ENCODE data around the gene C5AR2.

C5AR2 gene

DNA sequence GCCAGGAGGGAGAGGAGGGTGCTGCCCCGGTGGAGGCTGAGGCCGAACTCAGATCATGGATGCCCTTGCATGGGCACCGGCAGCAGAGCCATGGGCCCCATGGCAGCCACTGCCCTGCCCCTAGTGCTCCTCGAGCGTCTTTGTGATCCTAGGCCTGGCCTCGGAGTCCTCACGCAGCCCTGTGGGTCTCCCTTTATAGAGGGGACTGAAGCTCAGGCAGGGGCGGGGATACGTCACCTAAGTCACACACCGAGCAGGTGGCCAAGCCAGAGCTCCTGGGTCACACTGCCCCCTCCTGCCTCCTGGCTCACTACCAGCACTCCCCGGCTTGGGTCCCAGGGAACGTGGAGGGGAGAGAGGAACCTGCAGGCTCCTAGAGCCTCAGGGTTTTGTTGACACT lies 45.8 kb downstream of the C5AR2 start:
- Histone ChIP-seq H4K20me1 (ENCODE audit: insufficient read depth) (no peaks in the 10 kb centered on the region), H3K27ac (no peak overlapping the region), H2AFZ (ENCODE audit: low read depth) (no peak overlapping the region), H3K36me3 (ENCODE audit: insufficient read depth) (0 out of 2 replicates have a peak, but pooled peaks cover 3% of the 10 kb centered on the region), H3K9ac (no peak overlapping the region), H3K4me2 (no peak overlapping the region), H3K4me3 (IDR thresholded peaks at IDR 0.05; ENCODE audit: insufficient read depth, low read depth, low read length) (no peak overlapping the region), H3K79me2 (ENCODE audit: insufficient read depth, low read depth) (no peaks in the 10 kb centered on the region), H3K4me1 (ENCODE audit: low read depth, poor library complexity, severe bottlenecking) (no peaks in the 10 kb centered on the region), H3K27me3 (ENCODE audit: insufficient read depth, low read depth) (no peaks in the 10 kb centered on the region)
- TF ChIP-seq, protein P1, sequence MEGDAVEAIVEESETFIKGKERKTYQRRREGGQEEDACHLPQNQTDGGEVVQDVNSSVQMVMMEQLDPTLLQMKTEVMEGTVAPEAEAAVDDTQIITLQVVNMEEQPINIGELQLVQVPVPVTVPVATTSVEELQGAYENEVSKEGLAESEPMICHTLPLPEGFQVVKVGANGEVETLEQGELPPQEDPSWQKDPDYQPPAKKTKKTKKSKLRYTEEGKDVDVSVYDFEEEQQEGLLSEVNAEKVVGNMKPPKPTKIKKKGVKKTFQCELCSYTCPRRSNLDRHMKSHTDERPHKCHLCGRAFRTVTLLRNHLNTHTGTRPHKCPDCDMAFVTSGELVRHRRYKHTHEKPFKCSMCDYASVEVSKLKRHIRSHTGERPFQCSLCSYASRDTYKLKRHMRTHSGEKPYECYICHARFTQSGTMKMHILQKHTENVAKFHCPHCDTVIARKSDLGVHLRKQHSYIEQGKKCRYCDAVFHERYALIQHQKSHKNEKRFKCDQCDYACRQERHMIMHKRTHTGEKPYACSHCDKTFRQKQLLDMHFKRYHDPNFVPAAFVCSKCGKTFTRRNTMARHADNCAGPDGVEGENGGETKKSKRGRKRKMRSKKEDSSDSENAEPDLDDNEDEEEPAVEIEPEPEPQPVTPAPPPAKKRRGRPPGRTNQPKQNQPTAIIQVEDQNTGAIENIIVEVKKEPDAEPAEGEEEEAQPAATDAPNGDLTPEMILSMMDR (conservative IDR thresholded peaks at IDR 0.05; ENCODE audit: low read depth, low read length) = no peak

DNA sequence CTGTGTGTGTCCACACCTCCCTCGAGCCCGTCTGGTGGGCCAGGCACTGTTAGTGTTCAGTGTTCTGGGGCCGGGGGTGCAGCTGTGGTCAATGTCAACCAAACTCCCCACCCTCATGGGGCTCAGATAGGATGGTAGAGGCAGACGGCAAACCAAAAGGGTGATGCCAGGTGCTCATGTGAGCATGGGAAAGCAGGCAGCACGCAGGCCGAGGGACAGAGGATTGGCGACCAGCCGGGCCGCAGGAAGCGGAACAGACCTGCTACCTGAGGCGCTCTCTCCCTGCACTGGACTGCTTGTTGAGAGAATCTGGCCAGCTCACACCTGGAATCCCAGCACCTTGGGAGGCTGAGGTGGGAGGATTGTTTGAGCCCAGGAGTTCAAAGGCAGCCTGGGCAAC lies 46.3 kb downstream of the C5AR2 start:
- Histone ChIP-seq H3K9ac (no peak overlapping the region), H4K20me1 (ENCODE audit: insufficient read depth) (no peaks in the 10 kb centered on the region), H3K79me2 (ENCODE audit: insufficient read depth, low read depth) (no peaks in the 10 kb centered on the region), H3K27ac (no peak overlapping the region), H3K4me1 (ENCODE audit: low read depth, poor library complexity, severe bottlenecking) (no peaks in the 10 kb centered on the region), H3K4me2 (no peak overlapping the region), H2AFZ (ENCODE audit: low read depth) (no peak overlapping the region), H3K36me3 (ENCODE audit: insufficient read depth) (0 out of 2 replicates have a peak, but pooled peaks cover 3% of the 10 kb centered on the region), H3K4me3 (IDR thresholded peaks at IDR 0.05; ENCODE audit: insufficient read depth, low read depth, low read length) (no peak overlapping the region), H3K27me3 (ENCODE audit: insufficient read depth, low read depth) (no peaks in the 10 kb centered on the region)
- TF ChIP-seq, protein P1 (conservative IDR thresholded peaks at IDR 0.05; ENCODE audit: low read depth, low read length) = no peak

DNA sequence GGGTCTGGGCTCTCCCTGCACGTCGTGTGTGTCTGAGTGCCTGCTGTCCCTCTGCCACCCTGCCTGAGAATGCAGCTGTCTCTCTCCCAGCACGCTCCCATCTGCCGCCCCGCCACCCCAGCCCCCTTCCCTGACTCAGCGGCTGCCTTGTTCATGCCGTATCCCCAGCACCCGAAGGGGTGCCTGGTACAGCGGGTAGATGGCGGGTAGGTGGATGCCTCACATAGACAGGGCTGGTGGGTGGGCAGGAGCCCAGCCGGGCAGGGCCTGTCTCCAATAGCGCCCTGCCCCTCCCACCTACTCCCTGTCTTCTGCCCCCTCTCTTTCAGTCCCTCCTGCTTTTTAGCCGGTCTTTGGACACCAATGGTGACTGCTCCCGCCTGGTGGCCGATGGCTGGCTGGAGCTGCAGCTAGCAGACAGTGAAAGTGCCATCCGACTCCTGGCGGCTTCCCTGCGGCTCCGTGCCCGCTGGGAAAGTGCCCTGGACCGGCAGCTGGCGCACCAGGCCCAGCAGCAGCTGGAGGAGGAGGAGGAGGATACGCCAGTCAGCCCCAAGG lies 47.5 kb downstream of the C5AR2 start:
- Histone ChIP-seq H3K36me3 (ENCODE audit: insufficient read depth) (0 out of 2 replicates have a peak, but pooled peaks cover 3% of the 10 kb centered on the region), H3K27me3 (ENCODE audit: insufficient read depth, low read depth) (no peaks in the 10 kb centered on the region), H3K79me2 (ENCODE audit: insufficient read depth, low read depth) (no peaks in the 10 kb centered on the region), H3K9ac (no peak overlapping the region), H3K4me3 (IDR thresholded peaks at IDR 0.05; ENCODE audit: insufficient read depth, low read depth, low read length) (no peak overlapping the region), H3K27ac (no peak overlapping the region), H2AFZ (ENCODE audit: low read depth) (no peak overlapping the region), H4K20me1 (ENCODE audit: insufficient read depth) (no peaks in the 10 kb centered on the region), H3K4me1 (ENCODE audit: low read depth, poor library complexity, severe bottlenecking) (no peaks in the 10 kb centered on the region), H3K4me2 (no peak overlapping the region)
- TF ChIP-seq, protein P1 (conservative IDR thresholded peaks at IDR 0.05; ENCODE audit: low read depth, low read length) = no peak

DNA sequence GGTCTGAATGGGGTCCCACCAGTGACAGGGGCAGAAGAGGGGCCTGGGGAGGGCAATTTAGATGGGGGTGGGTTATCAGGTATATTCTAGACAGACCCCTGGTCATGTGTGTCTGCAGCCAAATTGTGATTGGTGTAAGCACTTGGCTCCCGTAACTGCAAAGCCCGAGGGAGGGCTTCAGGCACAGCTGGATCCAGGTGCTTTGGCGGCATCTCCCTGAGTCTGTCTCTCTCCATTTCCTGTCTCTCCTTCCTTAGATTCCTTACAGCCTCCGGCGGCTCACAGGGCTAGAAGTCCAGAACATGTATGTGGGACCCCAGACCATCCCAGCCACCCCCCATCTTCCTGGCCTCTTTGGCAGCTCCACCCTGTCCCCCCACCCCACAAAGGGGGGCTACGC lies 48.6 kb downstream of the C5AR2 start:
- no peaks in the 10 kb centered on the region for H3K79me2 ChIP-seq (ENCODE audit: insufficient read depth, low read depth)
- no peak overlapping the region for H3K4me2 ChIP-seq
- H4K20me1 ChIP-seq (ENCODE audit: insufficient read depth) = no peaks in the 10 kb centered on the region
- H3K36me3 ChIP-seq (ENCODE audit: insufficient read depth) = 0 out of 2 replicates have a peak, but pooled peaks cover 3% of the 10 kb centered on the region
- TF ChIP-seq, protein P1 (conservative IDR thresholded peaks at IDR 0.05; ENCODE audit: low read depth, low read length) = no peak
- H2AFZ ChIP-seq (ENCODE audit: low read depth) = no peak overlapping the region
- H3K4me1 ChIP-seq (ENCODE audit: low read depth, poor library complexity, severe bottlenecking) = no peaks in the 10 kb centered on the region
- H3K9ac ChIP-seq = no peak overlapping the region
- H3K27ac ChIP-seq = no peak overlapping the region
- H3K4me3 ChIP-seq (IDR thresholded peaks at IDR 0.05; ENCODE audit: insufficient read depth, low read depth, low read length) = no peak overlapping the region
- no peaks in the 10 kb centered on the region for H3K27me3 ChIP-seq (ENCODE audit: insufficient read depth, low read depth)
